Measurements from ENCODE around the gene MGAT3.
A peak's percentile ranks its signal among the peaks of the same experiment; 100 is the strongest.

Gene MGAT3

GRCh38 chr22:39487826-39488520 lies 31.2 kb downstream of the MGAT3 start:
- H3K27ac Mint-ChIP-seq = no peak overlapping the region
- no peaks in the 10 kb centered on the region for H3K27me3 Mint-ChIP-seq
- H3K4me3 Mint-ChIP-seq = no peak overlapping the region
- no peaks in the 10 kb centered on the region for H3K9me3 Mint-ChIP-seq
- ATAC-seq (no peak), DNase-seq (no peak)
- peaks cover 23% of the 10 kb centered on the region for H3K4me1 Mint-ChIP-seq

GRCh38 chr22:39488563-39489083 lies 31.8 kb downstream of the MGAT3 start:
- no peak for ATAC-seq
- Mint-ChIP-seq H3K9me3 (no peaks in the 10 kb centered on the region), H3K4me3 (no peak overlapping the region), H3K27ac (no peak overlapping the region), H3K4me1 (peaks cover 23% of the 10 kb centered on the region), H3K27me3 (no peaks in the 10 kb centered on the region)
- DNase-seq = no peak

- Mint-ChIP-seq H3K4me3 (peak overlapping the region; percentile 65 to 69), H3K27ac (peak overlapping the region; percentile 52 to 59), H3K4me1 (peaks cover 23% of the 10 kb centered on the region), H3K9me3 (no peaks in the 10 kb centered on the region), H3K27me3 (no peaks in the 10 kb centered on the region)
- DNase-seq (no peak), ATAC-seq (no peak)
Measured at GRCh38 chr22:39489094-39490068, 32.6 kb downstream of the MGAT3 start.

GRCh38 chr22:39490135-39490798 lies 33.5 kb downstream of the MGAT3 start:
- Mint-ChIP-seq H3K27ac (peak overlapping the region in 1 of 2 donors; percentile 58), H3K4me3 (peak overlapping the region; percentile 65 to 69), H3K27me3 (no peaks in the 10 kb centered on the region)

GRCh38 chr22:39490966-39491680 lies 34.3 kb downstream of the MGAT3 start:
- no peak overlapping the region for H3K27ac Mint-ChIP-seq
- ATAC-seq (no peak), DNase-seq (no peak)
- no peaks in the 10 kb centered on the region for H3K27me3 Mint-ChIP-seq
- no peak overlapping the region for H3K4me3 Mint-ChIP-seq
- H3K4me1 Mint-ChIP-seq = peaks cover 33% of the 10 kb centered on the region
- no peaks in the 10 kb centered on the region for H3K9me3 Mint-ChIP-seq

More at GRCh38 chr22:39490135-39490798, 33.5 kb downstream of the MGAT3 start:
- DNase-seq (peak; percentile 66 to 84), ATAC-seq (peak; percentile 98)
- H3K4me1 Mint-ChIP-seq = peaks cover 30% of the 10 kb centered on the region
- H3K9me3 Mint-ChIP-seq = no peaks in the 10 kb centered on the region

- Mint-ChIP-seq H3K4me3 (no peak overlapping the region), H3K4me1 (peaks cover 39% of the 10 kb centered on the region), H3K9me3 (no peaks in the 10 kb centered on the region), H3K27ac (no peak overlapping the region), H3K27me3 (no peaks in the 10 kb centered on the region)
- ATAC-seq = no peak
- DNase-seq = no peak
Measured at GRCh38 chr22:39491696-39492095, 34.9 kb downstream of the MGAT3 start.

GRCh38 chr22:39492186-39492585 lies 35.4 kb downstream of the MGAT3 start:
- H3K9me3 Mint-ChIP-seq = no peaks in the 10 kb centered on the region

GRCh38 chr22:39493759-39494158 lies 36.9 kb downstream of the MGAT3 start:
- Mint-ChIP-seq H3K4me3 (no peak overlapping the region), H3K4me1 (peaks cover 47% of the 10 kb centered on the region), H3K27ac (no peak overlapping the region), H3K27me3 (no peaks in the 10 kb centered on the region), H3K9me3 (no peaks in the 10 kb centered on the region)
- DNase-seq (no peak), ATAC-seq (no peak)

More at GRCh38 chr22:39492186-39492585, 35.4 kb downstream of the MGAT3 start:
- H3K4me1 Mint-ChIP-seq = peaks cover 43% of the 10 kb centered on the region
- H3K27ac Mint-ChIP-seq = no peak overlapping the region
- ATAC-seq (no peak), DNase-seq (no peak)
- no peaks in the 10 kb centered on the region for H3K27me3 Mint-ChIP-seq
- H3K4me3 Mint-ChIP-seq = no peak overlapping the region

- H3K9me3 Mint-ChIP-seq = no peaks in the 10 kb centered on the region
- H3K27ac Mint-ChIP-seq = peak overlapping the region in 1 of 2 donors; percentile 43
- no peak for DNase-seq
- H3K27me3 Mint-ChIP-seq = no peaks in the 10 kb centered on the region
- H3K4me1 Mint-ChIP-seq = peaks cover 40% of the 10 kb centered on the region
- no peak overlapping the region for H3K4me3 Mint-ChIP-seq
- no peak for ATAC-seq
Measured at GRCh38 chr22:39494471-39495120, 37.8 kb downstream of the MGAT3 start.

- H3K4me3 Mint-ChIP-seq = no peak overlapping the region
- H3K9me3 Mint-ChIP-seq = no peaks in the 10 kb centered on the region
- peaks cover 30% of the 10 kb centered on the region for H3K4me1 Mint-ChIP-seq
- H3K27me3 Mint-ChIP-seq = no peaks in the 10 kb centered on the region
- H3K27ac Mint-ChIP-seq = no peak overlapping the region
- ATAC-seq (peak; percentile 84), DNase-seq (peak; percentile 47 to 54)
Measured at GRCh38 chr22:39496131-39496838, 39.5 kb downstream of the MGAT3 start.

GRCh38 chr22:39497429-39497828 lies 40.6 kb downstream of the MGAT3 start:
- Mint-ChIP-seq H3K4me3 (no peak overlapping the region), H3K4me1 (peaks cover 37% of the 10 kb centered on the region), H3K27ac (no peak overlapping the region), H3K27me3 (no peaks in the 10 kb centered on the region), H3K9me3 (no peaks in the 10 kb centered on the region)
- ATAC-seq (no peak), DNase-seq (no peak)

- H3K4me1 Mint-ChIP-seq = peaks cover 40% of the 10 kb centered on the region
- H3K4me3 Mint-ChIP-seq = no peak overlapping the region
- DNase-seq = no peak
- H3K27me3 Mint-ChIP-seq = no peaks in the 10 kb centered on the region
- no peaks in the 10 kb centered on the region for H3K9me3 Mint-ChIP-seq
- no peak for ATAC-seq
- no peak overlapping the region for H3K27ac Mint-ChIP-seq
Measured at GRCh38 chr22:39498368-39498767, 41.6 kb downstream of the MGAT3 start.

- ATAC-seq = no peak
Measured at GRCh38 chr22:39498802-39499201, 42.0 kb downstream of the MGAT3 start.

GRCh38 chr22:39500101-39500500 lies 43.3 kb downstream of the MGAT3 start:
- Mint-ChIP-seq H3K4me3 (no peak overlapping the region), H3K27me3 (no peaks in the 10 kb centered on the region), H3K9me3 (no peaks in the 10 kb centered on the region), H3K27ac (no peak overlapping the region), H3K4me1 (peaks cover 49% of the 10 kb centered on the region)
- no peak for ATAC-seq
- DNase-seq = no peak

More at GRCh38 chr22:39498802-39499201, 42.0 kb downstream of the MGAT3 start:
- no peak for DNase-seq
- Mint-ChIP-seq H3K4me3 (no peak overlapping the region), H3K4me1 (peaks cover 44% of the 10 kb centered on the region), H3K27ac (no peak overlapping the region), H3K27me3 (no peaks in the 10 kb centered on the region), H3K9me3 (no peaks in the 10 kb centered on the region)
